SK-N-SH (cell line): ENCODE measurements around the gene WNT8B. TPM values are rescaled to one million over a fixed set of nuclear protein-coding genes. Genes with fewer than 3 reads are reported as not detected.

Source experiments
- CTCF ChIA-PET: fragments of 300-600, 350-600 bp; formaldehyde crosslinking; extraction: SDS; loops from one replicate; lab custom pipeline; 2021; lab: Yijun Ruan, JAX
- POLR2A ChIA-PET: fragments of 350-600 bp; sonication (Branson Sonifier 250); formaldehyde crosslinking; extraction: SDS; loops from one replicate; lab custom pipeline; 2020; ENCODE audit warnings: antibody characterized with exemption, inconsistent platforms; lab: Yijun Ruan, JAX
- DNase-seq: peaks from one replicate; pipeline ENCODE4 v3.0.0; 2012
- H2AFZ ChIP-seq: fragments of 200-600 bp; sonication (generic); 2 replicates; pipeline ENCODE4 v1.8.1; 2016; ENCODE audit warnings: antibody characterized with exemption, mild to moderate bottlenecking, low read depth
- H3F3A ChIP-seq: fragments of 200-600 bp; sonication (generic); replicated peaks from 2 replicates; pipeline ENCODE3; 2016; ENCODE audit warnings: antibody characterized with exemption, mild to moderate bottlenecking; ENCODE audit not compliant: insufficient read depth
- H3K27ac ChIP-seq, 2 experiments: fragments of 200-500 bp in 1 of 2; fragments of 200-600 bp in 1 of 2; sonication (Bioruptor generic) in 1 of 2; sonication (generic), shearing (Covaris generic) in 1 of 2; 2 replicates each; pipeline versions ENCODE4 v1.5.1 to v1.6.1; 2014 to 2016; ENCODE audit warnings: low read depth in 2 of 2, inconsistent platforms in 1 of 2, low read length in 1 of 2, mild to moderate bottlenecking in 1 of 2, mixed read lengths in 1 of 2
- H3K27me3 ChIP-seq: fragments of 200-600 bp; sonication (generic), shearing (Covaris generic); 2 replicates; pipeline ENCODE4 v1.6.1; 2016; ENCODE audit warnings: mixed run types; ENCODE audit not compliant: insufficient read depth
- H3K36me3 ChIP-seq, 2 experiments: fragments of 200-500 bp in 1 of 2; fragments of 200-600 bp in 1 of 2; sonication (Bioruptor generic) in 1 of 2; sonication (generic) in 1 of 2; replicated peaks in 1 of 2; 2 replicates each; pipeline versions ENCODE3 to v1.5.1; 2014 to 2016; ENCODE audit warnings: low read length in 1 of 2, mild to moderate bottlenecking in 1 of 2; ENCODE audit not compliant: insufficient read depth in 2 of 2, control insufficient read depth in 1 of 2
- H3K4me1 ChIP-seq, 2 experiments: fragments of 200-500 bp in 1 of 2; fragments of 200-600 bp in 1 of 2; sonication (Bioruptor generic) in 1 of 2; sonication (generic), shearing (Covaris generic) in 1 of 2; 2 replicates each; pipeline versions ENCODE4 v1.5.1 to v1.6.1; 2014 to 2016; ENCODE audit warnings: low read depth in 1 of 2, low read length in 1 of 2, mixed run types in 1 of 2; ENCODE audit not compliant: insufficient read depth in 2 of 2, control insufficient read depth in 1 of 2
- H3K4me2 ChIP-seq: fragments of 200-600 bp; sonication (generic), shearing (Covaris generic); 2 replicates; pipeline ENCODE4 v1.6.1; 2017; ENCODE audit warnings: mixed run types
- H3K4me3 ChIP-seq, 2 experiments: fragments of 200-500 bp in 1 of 2; fragments of 200-600 bp in 1 of 2; sonication (Bioruptor generic) in 1 of 2; sonication (generic), shearing (Covaris generic) in 1 of 2; 2 replicates each; pipeline versions ENCODE4 v1.5.1 to v1.8.1; 2014 to 2016; ENCODE audit warnings: low read depth in 2 of 2, inconsistent platforms in 1 of 2, low read length in 1 of 2, mild to moderate bottlenecking in 1 of 2, mixed read lengths in 1 of 2, moderate library complexity in 1 of 2
- H3K79me2 ChIP-seq: fragments of 200-600 bp; sonication (generic); 2 replicates; pipeline ENCODE4 v1.8.1; 2017; ENCODE audit warnings: mild to moderate bottlenecking; ENCODE audit not compliant: insufficient read depth
- H3K9ac ChIP-seq: fragments of 200-600 bp; sonication (generic); 2 replicates; pipeline ENCODE4 v1.6.1; 2017; ENCODE audit warnings: mixed run types
- H3K9me2 ChIP-seq: fragments of 200-600 bp; sonication (generic); 2 replicates; pipeline ENCODE4 v1.6.1; 2017; ENCODE audit warnings: mixed run types
- H3K9me3 ChIP-seq: fragments of 200-600 bp; sonication (generic); 2 replicates; pipeline ENCODE4 v1.6.1; 2017; ENCODE audit warnings: mixed run types, mild to moderate bottlenecking, moderate library complexity
- H4K20me1 ChIP-seq: fragments of 200-600 bp; sonication (generic); 2 replicates; pipeline ENCODE4 v1.6.1; 2017; ENCODE audit warnings: mild to moderate bottlenecking, mixed run types; ENCODE audit not compliant: insufficient read depth
- CTCF ChIP-seq: fragments of 200-600 bp; sonication (generic); IDR thresholded peaks from 2 replicates; pipeline ENCODE4 v1.6.1; 2017; ENCODE audit warnings: antibody characterized with exemption, mild to moderate bottlenecking, moderate library complexity
- ELF1 ChIP-seq: IDR thresholded peaks from 2 replicates; pipeline ENCODE4 v1.4.0; 2012
- EZH2phosphoT487 ChIP-seq: fragments of 200-600 bp; sonication (generic); IDR thresholded peaks from 2 replicates; pipeline ENCODE4 v1.6.1; 2017; ENCODE audit warnings: low read depth, mixed run types, mild to moderate bottlenecking, antibody characterized with exemption, moderate library complexity, borderline replicate concordance
- FOSL2 ChIP-seq: IDR thresholded peaks from 2 replicates; pipeline ENCODE4 v1.4.0; 2012; ENCODE audit warnings: low read depth, mild to moderate bottlenecking, moderate library complexity, borderline replicate concordance
- GATA2 ChIP-seq: sonication (generic); formaldehyde crosslinking; IDR thresholded peaks from 2 replicates; pipeline ENCODE4 v1.5.0; 2020; ENCODE audit warnings: mild to moderate bottlenecking, missing genetic modification reagents
- JUND ChIP-seq: IDR thresholded peaks from 2 replicates; pipeline ENCODE4 v1.4.0; 2012
- MXI1 ChIP-seq: IDR thresholded peaks from 2 replicates; pipeline ENCODE4 v1.6.1; 2012; ENCODE audit warnings: mild to moderate bottlenecking, low read depth, low read length, improper control_type of control experiment
- NFIC ChIP-seq: IDR thresholded peaks from 2 replicates; pipeline ENCODE4 v1.4.0; 2012; ENCODE audit warnings: borderline replicate concordance
- RAD21 ChIP-seq: IDR thresholded peaks from 2 replicates; pipeline ENCODE4 v1.6.1; 2012; ENCODE audit warnings: mild to moderate bottlenecking, low read length
- RXRA ChIP-seq: IDR thresholded peaks from 2 replicates; pipeline ENCODE4 v1.4.0; 2012; ENCODE audit warnings: low read depth, mild to moderate bottlenecking, borderline replicate concordance
- SMC3 ChIP-seq: IDR thresholded peaks from 2 replicates; pipeline ENCODE4 v1.6.1; 2012; ENCODE audit warnings: low read depth, low read length, improper control_type of control experiment
- TEAD4 ChIP-seq: IDR thresholded peaks from 2 replicates; pipeline ENCODE4 v1.4.0; 2012; ENCODE audit warnings: mild to moderate bottlenecking, borderline replicate concordance; ENCODE audit not compliant: insufficient read depth
- USF2 ChIP-seq: fragments of 150-350 bp; IDR thresholded peaks from 2 replicates; pipeline ENCODE4 v1.6.1; 2017; ENCODE audit warnings: antibody characterized with exemption, low read length, low read depth, borderline replicate concordance
- WGBS: methylation state at CpG from one replicate; pipeline ENCODE4 v1.1.6; 2017; ENCODE audit warnings: low lambda C conversion rate; 5-methylcytosine and 5-hydroxymethylcytosine counted together
- polyA plus RNA-seq, 3 experiments: library from polyadenylated mRNA; depleted of rRNA; stranded (reverse); fragments of >200 nt; gene quantifications; 2 replicates each; pipeline ENCODE4 v1.2.3, GENCODE V29; 2012
- TF ChIP-seq, protein P1 (sequence below): IDR thresholded peaks from 2 replicates; pipeline ENCODE4 v1.4.0; 2012; ENCODE audit warnings: low read depth
- TF ChIP-seq, protein P2 (sequence below): IDR thresholded peaks from 2 replicates; pipeline ENCODE4 v1.4.0; 2012; ENCODE audit warnings: low read depth, borderline replicate concordance

The WNT8B gene
- polyA plus RNA-seq, 1 of the 3 experiments (the other 2 are of a cell fraction) = 0.18 TPM

DNA sequence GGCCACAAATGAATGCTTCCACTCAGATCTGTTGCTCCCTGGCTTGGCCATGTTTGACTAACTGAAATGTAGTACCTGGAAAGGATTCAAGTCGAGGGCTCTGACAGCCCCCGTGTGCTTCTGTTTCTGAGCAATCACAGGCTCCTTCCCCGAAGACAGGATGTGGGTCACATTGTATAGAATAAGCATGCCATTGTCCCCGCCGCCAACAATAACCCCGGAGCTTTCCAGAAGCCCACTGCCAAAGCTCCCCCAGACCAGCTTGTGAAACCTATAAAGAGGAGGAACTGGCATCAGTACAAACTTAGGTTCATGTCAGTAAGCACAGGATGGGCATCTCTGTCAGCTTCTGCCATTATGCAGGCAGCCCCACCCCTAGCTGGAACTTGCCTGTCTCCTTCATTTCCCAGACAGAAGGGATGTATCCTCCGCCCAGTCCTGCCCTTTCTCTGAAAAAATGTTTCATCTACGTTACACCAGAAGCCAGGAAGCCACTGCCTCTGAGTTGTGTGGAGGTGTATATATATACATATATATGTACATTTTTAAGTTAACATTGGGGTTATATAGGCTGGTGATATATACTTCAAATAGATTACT is 46.5 kb downstream of the WNT8B start:
- no peak overlapping the region for H3K9ac ChIP-seq
- no peaks in the 10 kb centered on the region for H3F3A ChIP-seq
- H3K27ac ChIP-seq = no peak overlapping the region
- no peaks in the 10 kb centered on the region for H3K9me3 ChIP-seq
- H3K36me3 ChIP-seq = peaks cover 0 to 2% of the 10 kb centered on the region in 2 experiments
- no peak for DNase-seq
- no peaks in the 10 kb centered on the region for H3K9me2 ChIP-seq
- CTCF ChIA-PET = interaction anchor here (0.7 to 14.3 kb wide), 35 partner anchors 10 to 664 kb away, joined by 3 to 150 read pairs (median 5); partner anchors contain the start of genes HIF1AN, PKD2L1 and SEC31B
- peaks cover 0 to 13% of the 10 kb centered on the region in 2 experiments; a peak in 2 of 4 replicates for H3K4me1 ChIP-seq
- H4K20me1 ChIP-seq = no peaks in the 10 kb centered on the region
- TF ChIP-seq NFIC (no peak), GATA2 (no peak), SMC3 (no peak), CTCF (no peak), RXRA (no peak), MXI1 (no peak), RAD21 (no peak), FOSL2 (no peak), JUND (no peak), TEAD4 (no peak), EZH2phosphoT487 (no peak), ELF1 (no peak), USF2 (no peak)
- TF ChIP-seq, protein P1, sequence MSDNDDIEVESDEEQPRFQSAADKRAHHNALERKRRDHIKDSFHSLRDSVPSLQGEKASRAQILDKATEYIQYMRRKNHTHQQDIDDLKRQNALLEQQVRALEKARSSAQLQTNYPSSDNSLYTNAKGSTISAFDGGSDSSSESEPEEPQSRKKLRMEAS = no peak
- TF ChIP-seq, protein P2, sequence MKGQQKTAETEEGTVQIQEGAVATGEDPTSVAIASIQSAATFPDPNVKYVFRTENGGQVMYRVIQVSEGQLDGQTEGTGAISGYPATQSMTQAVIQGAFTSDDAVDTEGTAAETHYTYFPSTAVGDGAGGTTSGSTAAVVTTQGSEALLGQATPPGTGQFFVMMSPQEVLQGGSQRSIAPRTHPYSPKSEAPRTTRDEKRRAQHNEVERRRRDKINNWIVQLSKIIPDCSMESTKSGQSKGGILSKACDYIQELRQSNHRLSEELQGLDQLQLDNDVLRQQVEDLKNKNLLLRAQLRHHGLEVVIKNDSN = no peak
- TF ChIP-seq, all 33 proteins: peak for 0
- WGBS = 70% methylated on average over 8 of the region's 8 CpGs
- Histone ChIP-seq H3K79me2 (no peaks in the 10 kb centered on the region), H2AFZ (no peak overlapping the region), H3K27me3 (no peaks in the 10 kb centered on the region), H3K4me3 (no peak overlapping the region), H3K4me2 (no peak overlapping the region)
- POLR2A ChIA-PET = interaction anchor here (0.7 kb wide), 1 partner anchor 27 kb away, joined by 3 read pairs; no protein-coding TSS in a partner anchor
